Measurements from ENCODE around the gene TANC1. TPM values are rescaled to one million over a fixed set of nuclear protein-coding genes. Genes with fewer than 3 reads are reported as not detected.

The TANC1 gene
- total RNA-seq, 6 donors from 2014 or later: 41.6 to 101 (median 75.5) TPM

DNA sequence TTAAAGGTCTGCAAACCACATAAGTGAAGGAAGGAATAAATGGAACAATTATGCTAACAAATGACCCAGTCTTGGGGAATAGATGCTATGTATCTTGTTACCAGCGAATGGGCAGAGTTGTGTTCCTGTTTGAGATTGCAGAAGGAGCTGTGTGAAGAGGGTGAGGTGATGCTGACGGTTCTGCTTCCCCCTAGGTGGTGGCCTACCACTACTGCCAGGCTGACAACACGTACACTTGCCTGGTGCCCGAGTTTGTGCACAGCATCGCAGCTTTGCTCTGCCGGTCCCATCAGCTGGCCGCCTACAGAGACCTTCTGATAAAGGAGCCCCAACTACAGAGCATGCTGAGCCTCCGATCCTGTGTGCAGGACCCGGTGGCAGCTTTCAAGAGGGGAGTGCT lies 206.3 kb downstream of the TANC1 start:
- no peaks in the 10 kb centered on the region for H3K27me3 ChIP-seq
- H3K9me3 ChIP-seq: no peaks in the 10 kb centered on the region
- DNase-seq: no peak
- no peak overlapping the region for H3K4me3 ChIP-seq
- TF ChIP-seq EP300 (IDR thresholded peaks at IDR 0.05) (no peak), POLR2A (IDR thresholded peaks at IDR 0.05) (no peak), CTCF (IDR thresholded peaks at IDR 0.05) (no peak), POLR2AphosphoS5 (IDR thresholded peaks at IDR 0.05) (no peak)
- peaks cover 6 to 91% (median 41%) of the 10 kb centered on the region in 4 donors for H3K36me3 ChIP-seq
- no peak for ATAC-seq (ENCODE audit: low FRiP score in 2 of 2)
- WGBS, 2 donors: 83 to 94% methylated on average over 6 to 8 of the region's 9 CpGs
- peaks cover 0 to 5% (median 0%) of the 10 kb centered on the region in 4 donors for H3K4me1 ChIP-seq
- H3K27ac ChIP-seq: no peak overlapping the region

DNA sequence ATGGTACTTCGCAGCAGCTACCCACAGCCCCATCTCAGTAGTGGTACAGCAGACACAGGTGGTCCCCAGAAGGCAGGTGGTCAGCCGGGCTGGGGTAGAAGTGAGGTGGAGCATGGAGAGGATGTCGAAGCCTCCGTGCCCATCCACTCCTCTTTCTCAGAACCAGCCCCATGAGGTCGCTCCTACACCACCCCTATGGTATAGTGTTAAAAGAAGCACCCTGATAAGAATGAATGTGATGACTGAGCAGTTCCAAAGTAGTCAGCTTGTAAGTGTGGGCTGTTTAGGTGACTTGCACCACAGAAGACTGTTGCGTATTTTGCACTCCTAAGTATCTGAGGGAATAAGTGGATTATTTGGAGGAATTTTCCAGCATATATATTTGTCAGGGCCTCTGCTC lies 206.7 kb downstream of the TANC1 start:
- no peaks in the 10 kb centered on the region for H3K9me3 ChIP-seq
- DNase-seq (no peak), ATAC-seq (ENCODE audit: low FRiP score in 2 of 2) (no peak)
- WGBS, 2 donors: 78 to 79% methylated on average over 5 to 6 of the region's 6 CpGs
- H3K27me3 ChIP-seq: no peaks in the 10 kb centered on the region
- no peak overlapping the region for H3K4me3 ChIP-seq
- no peak overlapping the region for H3K27ac ChIP-seq
- peaks cover 6 to 91% (median 41%) of the 10 kb centered on the region in 4 donors for H3K36me3 ChIP-seq
- H3K4me1 ChIP-seq: peaks cover 0 to 5% (median 0%) of the 10 kb centered on the region in 4 donors
- TF ChIP-seq EP300 (IDR thresholded peaks at IDR 0.05): no peak
- TF ChIP-seq POLR2A (IDR thresholded peaks at IDR 0.05): no peak
- no peak for TF ChIP-seq POLR2AphosphoS5 (IDR thresholded peaks at IDR 0.05)
- no peak for TF ChIP-seq CTCF (IDR thresholded peaks at IDR 0.05)

DNA sequence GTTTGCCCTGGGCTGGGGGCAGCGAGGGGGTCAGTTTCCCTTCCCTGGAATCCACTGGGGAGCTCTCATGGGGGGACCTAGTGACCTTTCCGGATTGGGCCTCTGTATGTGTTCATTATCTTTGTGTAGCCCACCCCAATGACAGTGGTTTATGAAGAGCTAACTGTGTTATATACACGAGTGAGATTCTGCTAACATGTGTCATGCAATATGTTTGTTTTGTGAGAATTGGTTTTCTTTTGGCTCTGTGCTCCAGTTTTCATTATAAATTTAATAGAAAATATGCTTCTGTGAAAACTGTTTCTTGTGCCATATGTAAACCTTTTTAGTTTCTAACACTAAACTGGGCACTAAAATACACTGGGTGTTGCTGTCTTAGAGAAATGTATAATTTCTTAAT lies 207.5 kb downstream of the TANC1 start:
- TF ChIP-seq POLR2A (IDR thresholded peaks at IDR 0.05): no peak
- TF ChIP-seq CTCF (IDR thresholded peaks at IDR 0.05): no peak
- TF ChIP-seq POLR2AphosphoS5 (IDR thresholded peaks at IDR 0.05): no peak
- no peak for TF ChIP-seq EP300 (IDR thresholded peaks at IDR 0.05)
- WGBS, 2 donors: 60 to 71% methylated on average over 2 to 3 of the region's 3 CpGs
- Histone ChIP-seq H3K9me3 (no peaks in the 10 kb centered on the region), H3K36me3 (peaks cover 6 to 90% (median 40%) of the 10 kb centered on the region in 4 donors), H3K27me3 (no peaks in the 10 kb centered on the region), H3K27ac (no peak overlapping the region), H3K4me3 (no peak overlapping the region), H3K4me1 (peaks cover 0 to 5% (median 0%) of the 10 kb centered on the region in 4 donors)
- no peak for DNase-seq
- ATAC-seq (ENCODE audit: low FRiP score in 2 of 2): no peak

- no peak for DNase-seq
- H3K4me3 ChIP-seq: no peak overlapping the region
- TF ChIP-seq POLR2A (IDR thresholded peaks at IDR 0.05): no peak
- TF ChIP-seq CTCF (IDR thresholded peaks at IDR 0.05): no peak
- TF ChIP-seq EP300 (IDR thresholded peaks at IDR 0.05): no peak
- TF ChIP-seq POLR2AphosphoS5 (IDR thresholded peaks at IDR 0.05): no peak
- H3K36me3 ChIP-seq: peaks cover 6 to 90% (median 40%) of the 10 kb centered on the region in 4 donors
- no peak overlapping the region for H3K27ac ChIP-seq
- peaks cover 0 to 5% (median 0%) of the 10 kb centered on the region in 4 donors for H3K4me1 ChIP-seq
- ATAC-seq (ENCODE audit: low FRiP score in 2 of 2): no peak
- 72 to 79% methylated on average over 5 of the region's 5 CpGs for WGBS, 2 donors
- H3K27me3 ChIP-seq: no peaks in the 10 kb centered on the region
- no peaks in the 10 kb centered on the region for H3K9me3 ChIP-seq
Observed at GRCh38 chr2:159176555-159176954, 208.1 kb downstream of the TANC1 start.

DNA sequence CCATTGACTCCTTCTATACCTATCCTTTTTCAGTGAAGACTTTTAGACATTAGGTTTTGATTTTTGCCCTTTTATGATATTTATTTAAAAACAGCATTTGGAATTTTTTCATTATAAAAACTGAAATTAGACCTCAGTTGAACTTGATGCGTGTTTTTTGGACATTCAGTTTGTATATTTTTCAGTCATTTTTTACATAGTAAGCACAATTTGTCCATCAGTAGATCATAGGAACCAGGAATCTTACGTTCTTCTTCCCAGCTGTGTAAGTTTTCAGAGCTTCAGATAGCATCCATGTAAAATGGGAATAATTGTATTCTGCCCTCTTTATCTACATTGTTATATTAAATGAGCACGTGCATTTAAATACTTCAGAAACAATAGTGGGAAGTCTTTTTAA lies 208.9 kb downstream of the TANC1 start:
- DNase-seq: no peak
- no peaks in the 10 kb centered on the region for H3K9me3 ChIP-seq
- H3K4me3 ChIP-seq: no peak overlapping the region
- ATAC-seq (ENCODE audit: low FRiP score in 2 of 2): no peak
- 89 to 94% methylated on average over 3 of the region's 3 CpGs for WGBS, 2 donors
- TF ChIP-seq CTCF (IDR thresholded peaks at IDR 0.05): no peak
- TF ChIP-seq EP300 (IDR thresholded peaks at IDR 0.05): no peak
- no peak for TF ChIP-seq POLR2AphosphoS5 (IDR thresholded peaks at IDR 0.05)
- TF ChIP-seq POLR2A (IDR thresholded peaks at IDR 0.05): no peak
- no peaks in the 10 kb centered on the region for H3K27me3 ChIP-seq
- peaks cover 6 to 91% (median 35%) of the 10 kb centered on the region in 4 donors for H3K36me3 ChIP-seq
- H3K27ac ChIP-seq: no peak overlapping the region
- peaks cover 0 to 5% (median 0%) of the 10 kb centered on the region in 4 donors for H3K4me1 ChIP-seq
